Activated effector memory CD4-positive, alpha-beta T cell treated with anti-CD3 and anti-CD28 coated beads, Interleukin-2, amount 50 U/mL, for 16 hours (primary cell): ENCODE measurements around the gene NCOR2.
"Not testable (repeated sequence)": the region's sequence is repeated elsewhere in the genome, so short reads cannot be mapped to it uniquely, and the experiment has no call there.

Source experiments
- DNase-seq: peaks from one replicate; pipeline ENCODE4 v3.0.0-alpha.2; 2020

Gene NCOR2

DNA sequence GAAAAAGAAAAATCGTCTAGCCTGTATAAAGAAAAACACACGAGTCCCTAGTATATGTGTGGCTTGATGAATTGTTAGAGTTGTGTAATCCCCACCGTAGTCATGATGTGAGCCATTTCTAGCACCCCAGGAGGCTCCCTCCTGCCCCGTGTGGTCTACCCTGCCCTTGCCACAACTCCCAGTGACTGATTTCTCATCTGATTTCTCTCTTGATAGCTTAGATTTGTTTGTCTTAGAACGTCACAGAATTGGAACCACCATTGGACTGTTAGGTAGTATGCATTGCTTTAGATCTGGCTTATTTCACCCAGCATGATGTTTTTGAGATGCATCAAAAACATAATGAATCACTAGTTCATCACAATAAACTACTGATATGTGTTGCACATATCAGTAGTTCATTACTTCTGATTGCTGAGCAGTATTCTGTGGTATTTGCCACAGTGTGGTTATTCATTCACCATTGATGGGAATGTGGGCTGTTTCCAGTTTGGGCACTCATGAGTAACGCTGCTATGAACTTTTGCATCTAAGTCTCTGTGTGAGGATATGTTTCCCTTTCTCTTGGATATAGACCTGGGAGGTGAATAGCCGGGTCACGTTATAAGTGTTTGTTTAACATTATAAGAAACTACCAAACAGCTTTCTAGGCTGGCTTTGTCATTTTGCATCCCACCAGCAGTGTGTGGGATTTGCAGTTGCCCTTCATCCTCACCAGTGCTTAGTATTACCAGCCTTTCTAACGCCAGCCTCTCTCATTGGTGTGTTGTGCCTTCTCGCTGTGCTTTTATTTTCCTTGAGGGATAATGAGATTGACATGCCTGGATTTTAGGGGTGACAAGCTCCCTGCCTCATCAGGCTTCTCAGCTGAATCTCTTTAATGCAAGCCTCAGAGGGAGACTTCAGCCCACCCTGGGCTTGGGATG lies 31.9 kb upstream of the NCOR2 start:
- DNase-seq, result no peak

DNA sequence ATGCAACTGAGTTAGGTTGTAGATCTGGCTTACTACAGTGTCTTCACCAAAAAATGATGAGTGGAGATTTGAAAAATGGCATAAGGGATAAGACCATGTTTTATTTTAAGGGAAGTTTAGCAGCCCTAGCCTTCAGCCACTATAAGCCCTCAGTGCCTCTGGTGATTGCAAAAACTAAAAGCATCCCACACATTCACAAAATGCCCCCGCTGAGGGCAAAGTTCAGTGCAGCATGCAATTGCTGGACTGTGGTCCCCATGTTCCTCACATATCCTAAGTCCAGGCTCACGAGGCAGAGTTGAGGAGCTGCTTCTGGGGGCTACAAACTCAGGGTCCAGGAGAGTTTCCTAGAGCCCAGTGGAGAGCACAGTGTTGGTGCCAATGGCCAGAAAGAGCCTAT lies 29.6 kb upstream of the NCOR2 start:
- no peak for DNase-seq

DNA sequence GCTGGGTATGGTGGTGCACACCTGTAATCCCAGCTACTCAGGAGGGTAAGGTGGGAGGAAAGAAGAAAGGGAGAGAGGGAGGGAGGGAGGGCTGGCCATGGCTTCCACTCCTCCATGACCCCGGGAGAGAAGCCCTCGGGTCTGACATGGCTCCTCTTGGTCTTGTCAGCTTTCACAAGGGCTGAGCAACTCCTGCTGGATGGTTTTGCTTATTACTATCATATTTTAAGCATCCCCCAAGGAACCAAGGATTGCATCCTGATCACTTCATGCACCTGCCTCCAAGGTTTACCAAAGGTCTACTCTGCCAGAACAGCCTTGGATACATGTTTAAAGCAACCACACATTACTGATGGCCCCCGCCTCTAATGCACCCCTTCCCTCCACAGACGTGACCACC lies 28.0 kb upstream of the NCOR2 start:
- DNase-seq, result no peak

DNA sequence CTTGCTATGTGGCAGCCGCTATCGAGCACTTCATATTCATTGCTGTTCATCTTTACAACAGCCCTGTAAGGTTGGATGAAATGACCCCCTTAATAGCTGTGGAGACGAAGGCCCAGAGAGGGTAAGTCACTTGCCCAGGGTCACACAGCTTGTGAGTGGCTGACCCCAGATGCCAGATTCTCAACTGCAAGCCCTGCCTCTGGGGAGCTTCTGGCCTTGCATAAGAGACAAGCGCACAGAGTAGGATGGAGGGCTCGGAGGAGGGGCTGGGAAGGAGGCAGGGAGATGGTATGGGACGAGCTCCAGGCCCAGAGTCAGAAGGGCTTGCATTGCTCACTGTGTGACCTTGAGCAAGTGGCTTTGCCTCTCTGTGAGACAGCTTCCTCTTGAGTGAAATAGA lies 27.4 kb upstream of the NCOR2 start:
- DNase-seq, result no peak

DNA sequence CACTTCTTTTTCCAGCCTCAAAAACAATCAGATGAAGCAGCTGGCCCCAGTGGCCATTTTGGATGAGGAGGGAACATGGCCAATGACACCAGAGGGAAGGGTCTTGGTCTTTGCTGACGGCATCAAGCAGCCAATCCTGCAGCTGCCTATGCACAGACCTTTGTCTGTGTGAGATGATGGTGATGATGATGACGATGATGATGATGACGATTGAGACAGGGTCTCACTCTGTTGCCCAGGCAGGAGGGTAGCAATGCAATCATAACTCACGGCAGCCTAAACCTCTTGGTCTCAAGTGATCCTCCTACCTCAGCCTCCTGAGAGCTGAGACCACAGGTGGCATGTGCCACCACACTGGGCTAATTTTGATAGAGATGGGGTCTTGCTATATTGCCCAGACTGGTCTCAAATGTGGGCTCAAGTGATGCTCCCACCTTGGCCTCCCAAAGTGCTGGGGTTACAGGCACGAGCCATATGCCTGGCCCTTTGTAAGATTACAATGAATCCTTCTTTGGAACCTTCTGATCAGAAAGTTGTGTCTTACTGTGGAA lies 26.5 kb upstream of the NCOR2 start:
- DNase-seq, result no peak

DNA sequence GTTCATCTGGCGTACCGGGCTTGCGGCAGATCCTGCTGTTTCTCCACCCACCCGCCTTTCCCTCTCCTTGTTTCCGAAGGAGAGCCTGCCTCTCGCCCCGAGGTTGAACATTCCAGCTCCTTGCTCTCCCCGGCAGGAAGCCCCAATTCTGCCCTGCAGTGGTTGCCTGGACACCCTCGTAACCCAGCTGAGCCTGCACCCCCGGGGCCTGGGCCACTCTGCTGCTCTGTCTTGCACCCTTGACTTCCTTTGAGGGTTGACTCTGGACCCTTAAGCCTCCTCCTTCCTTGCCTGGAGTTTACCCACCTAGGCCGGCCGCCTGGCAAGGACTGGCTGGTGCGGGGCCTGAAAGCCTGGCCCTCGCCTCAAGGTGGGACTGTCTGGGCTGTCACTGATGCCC lies 25.8 kb upstream of the NCOR2 start:
- no peak for DNase-seq

DNA sequence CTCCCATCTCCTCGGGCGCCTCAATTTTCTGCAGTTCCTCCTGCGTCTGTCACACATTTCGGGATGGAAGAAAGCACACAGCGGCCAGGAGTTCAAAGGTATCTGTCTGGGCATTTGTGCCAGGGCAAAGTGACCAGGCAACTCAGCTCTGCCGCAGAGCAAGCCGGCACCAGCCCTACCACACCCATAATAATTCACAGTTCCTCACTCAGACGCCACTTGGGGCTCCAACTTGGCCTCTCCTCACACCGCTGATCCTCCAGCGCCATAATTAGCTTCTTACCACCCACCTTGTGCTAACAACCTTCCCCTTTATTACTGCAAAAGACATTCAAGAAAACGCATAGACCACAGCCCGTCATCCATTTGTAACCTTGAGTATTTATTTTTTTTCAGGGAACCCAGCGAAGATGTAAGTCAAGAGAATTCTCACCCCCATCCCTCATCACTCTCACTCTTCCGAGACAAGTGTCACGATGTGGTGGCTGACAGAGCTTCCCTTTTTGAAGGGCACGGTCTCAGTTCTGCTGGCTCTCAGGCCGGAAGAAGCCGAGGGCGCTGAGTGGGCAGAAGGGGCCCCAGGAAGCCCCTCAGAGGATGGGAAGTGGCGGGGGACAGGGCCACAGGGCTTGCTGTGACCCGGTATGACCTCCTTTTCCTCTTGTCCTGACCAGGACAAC lies 25.2 kb upstream of the NCOR2 start:
- no peak for DNase-seq

DNA sequence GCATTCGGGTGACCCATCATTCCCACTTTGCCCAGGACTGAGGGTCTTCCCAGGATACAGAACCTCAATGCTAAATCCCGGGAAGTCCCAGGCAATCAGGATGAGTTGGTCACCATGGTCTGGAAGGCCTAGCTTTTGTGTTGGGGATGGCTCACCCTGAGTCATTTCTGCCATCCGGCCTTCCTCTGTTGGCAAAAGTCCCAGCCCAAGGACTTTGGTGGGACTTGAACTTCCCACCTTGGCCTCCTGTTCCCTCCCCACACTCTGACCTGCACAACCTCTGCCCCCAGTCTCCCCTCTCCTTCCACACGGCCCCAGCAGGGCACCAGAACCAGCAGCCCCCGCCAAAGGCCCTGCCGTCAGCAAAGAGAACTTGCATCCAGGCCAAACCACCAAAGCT lies 24.6 kb upstream of the NCOR2 start:
- no peak for DNase-seq

DNA sequence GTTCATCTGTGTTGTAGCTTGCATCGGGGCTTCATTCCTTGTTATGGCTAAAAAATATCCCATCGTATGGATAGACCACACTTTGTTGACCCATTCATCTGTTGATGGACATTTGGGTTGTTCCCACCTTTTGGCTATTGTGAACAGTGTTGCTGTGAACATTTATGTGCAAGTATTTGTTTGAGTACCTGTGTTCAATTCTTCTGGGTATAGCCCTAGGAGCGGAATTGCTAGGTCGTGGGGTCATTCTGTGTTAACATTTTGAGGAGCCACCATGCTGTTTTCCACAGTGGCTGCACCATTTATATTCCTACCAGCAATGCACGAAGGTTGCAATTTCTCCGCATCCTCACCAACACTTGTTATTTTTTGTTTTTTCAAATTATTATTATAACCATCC lies 23.0 kb upstream of the NCOR2 start:
- DNase-seq, result no peak

DNA sequence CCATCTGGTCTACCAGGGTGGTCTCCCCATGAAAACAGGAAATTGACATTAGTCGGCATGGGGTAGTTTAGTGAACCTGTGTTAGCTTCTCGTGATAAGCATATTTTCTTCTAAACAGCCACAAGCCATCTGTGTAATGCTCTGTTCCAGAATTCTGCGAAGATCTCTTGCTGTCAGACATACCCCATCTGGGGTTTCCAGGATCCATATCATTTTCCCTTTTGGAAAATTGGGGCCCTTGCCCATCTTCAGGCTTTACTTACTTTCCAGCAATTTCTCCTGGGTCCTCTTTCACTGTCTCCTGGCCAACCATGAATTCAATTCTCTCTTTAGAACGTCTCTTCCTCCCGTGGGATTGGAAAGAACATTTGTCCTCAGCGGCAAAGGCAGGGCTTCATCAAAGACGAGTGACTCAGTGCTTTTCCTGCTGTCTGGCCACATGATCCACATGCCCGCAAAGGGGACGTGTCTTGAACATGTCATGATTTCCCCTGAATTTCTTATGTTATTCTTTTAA lies 21.4 kb upstream of the NCOR2 start:
- peak; percentile 75 for DNase-seq

DNA sequence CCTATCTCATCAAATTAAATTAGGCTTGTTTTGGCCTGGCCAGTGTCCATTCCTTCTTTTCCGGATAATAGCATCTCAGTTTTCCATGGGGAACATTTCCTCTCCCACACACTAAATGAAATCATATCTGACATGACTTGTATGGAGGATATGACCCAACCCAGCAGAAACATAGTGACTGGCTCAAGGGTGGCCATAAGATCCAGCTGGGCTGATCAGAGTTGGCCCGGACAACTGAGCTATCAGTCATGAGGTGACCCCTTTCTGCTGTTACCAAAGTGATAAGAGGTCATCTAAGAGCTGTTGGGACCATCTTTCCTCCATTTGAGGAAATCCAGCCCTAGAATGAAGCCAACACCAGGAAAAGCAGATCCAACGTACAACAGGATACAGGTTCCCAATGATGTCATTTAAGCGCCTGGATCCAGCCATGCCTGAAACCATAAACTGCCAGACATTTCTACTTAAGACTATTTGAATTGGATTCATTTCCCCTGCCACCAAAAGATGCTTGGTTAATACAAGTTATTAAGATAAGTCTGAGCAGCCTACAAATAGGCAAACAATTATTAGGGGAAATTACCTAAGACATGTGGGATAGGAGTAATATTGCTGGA lies 20.7 kb upstream of the NCOR2 start:
- no peak for DNase-seq

DNA sequence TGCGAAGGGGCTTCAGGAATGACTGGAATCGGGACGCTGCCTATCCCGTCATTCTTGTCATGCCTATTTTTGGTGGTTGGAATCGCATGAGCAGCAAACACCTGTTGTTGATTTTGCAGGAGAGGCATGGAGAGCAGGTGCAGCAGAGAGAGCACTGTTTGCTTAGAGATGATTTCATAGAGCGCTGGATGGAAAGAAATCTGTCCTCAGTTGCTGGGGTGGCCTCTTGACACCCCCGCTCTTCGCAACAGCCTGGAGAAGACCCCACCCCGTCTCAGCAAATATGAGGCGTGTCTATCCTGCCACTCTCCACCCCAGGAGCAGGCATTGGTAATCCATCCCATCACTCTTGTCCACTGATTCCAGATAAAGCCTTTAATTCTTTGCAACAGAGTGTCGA lies 19.3 kb upstream of the NCOR2 start:
- DNase-seq, result no peak

DNA sequence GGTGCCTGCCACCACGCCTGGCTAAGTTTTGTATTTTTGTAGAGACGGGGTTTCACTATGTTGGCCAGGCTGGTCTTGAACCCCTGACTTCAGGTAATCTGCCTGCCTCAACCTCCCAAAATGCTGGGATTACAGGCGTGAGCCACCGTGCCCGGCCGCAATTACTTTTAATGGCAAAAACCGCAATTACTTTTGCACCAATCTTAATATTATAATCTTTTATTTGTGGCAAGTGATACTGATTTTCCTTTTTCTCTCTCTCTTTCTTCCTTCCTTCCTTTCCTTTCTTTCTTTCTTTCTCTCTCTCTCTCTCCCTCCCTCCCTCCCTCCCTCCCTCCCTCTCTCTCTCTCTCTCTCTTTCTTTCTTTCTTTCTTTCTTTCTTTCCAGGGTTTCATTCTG lies 17.1 kb upstream of the NCOR2 start:
- not testable (repeated sequence) for DNase-seq

DNA sequence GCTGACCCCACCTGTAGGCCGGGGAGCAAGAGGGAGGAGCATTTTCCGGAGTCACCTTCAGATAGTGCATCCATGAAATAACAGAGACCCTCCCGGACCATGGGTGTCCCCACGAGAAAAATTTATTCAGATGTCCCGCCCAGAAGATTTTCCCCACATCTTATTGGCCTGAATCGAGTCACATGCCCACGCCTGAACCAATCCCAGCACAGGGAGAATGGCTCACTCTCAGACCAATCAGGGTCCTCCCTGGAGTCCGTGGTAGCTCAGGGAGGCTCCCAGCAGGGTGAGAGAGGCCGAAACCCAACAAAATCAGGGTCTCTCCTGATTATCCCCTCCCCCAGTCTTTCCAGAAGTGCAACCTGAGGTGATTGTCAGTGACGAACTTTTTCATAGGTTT lies 16.4 kb upstream of the NCOR2 start:
- DNase-seq, result no peak

DNA sequence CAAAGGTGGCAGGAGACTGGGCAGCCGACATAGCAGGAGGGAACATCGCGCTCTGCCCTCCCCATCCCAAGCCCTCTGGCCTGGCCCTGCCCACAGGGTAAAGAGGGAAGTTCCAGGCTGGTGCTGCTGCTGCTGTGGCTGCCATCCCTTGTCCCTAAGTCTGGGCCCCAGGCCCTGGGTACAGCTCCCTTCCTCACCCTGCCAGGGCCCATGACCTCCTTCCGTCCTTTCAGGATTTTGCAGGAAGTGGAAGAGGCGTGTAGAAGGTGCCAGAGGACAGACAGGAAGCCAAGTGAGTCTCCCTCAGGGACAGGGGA lies 14.7 kb upstream of the NCOR2 start:
- no peak for DNase-seq

DNA sequence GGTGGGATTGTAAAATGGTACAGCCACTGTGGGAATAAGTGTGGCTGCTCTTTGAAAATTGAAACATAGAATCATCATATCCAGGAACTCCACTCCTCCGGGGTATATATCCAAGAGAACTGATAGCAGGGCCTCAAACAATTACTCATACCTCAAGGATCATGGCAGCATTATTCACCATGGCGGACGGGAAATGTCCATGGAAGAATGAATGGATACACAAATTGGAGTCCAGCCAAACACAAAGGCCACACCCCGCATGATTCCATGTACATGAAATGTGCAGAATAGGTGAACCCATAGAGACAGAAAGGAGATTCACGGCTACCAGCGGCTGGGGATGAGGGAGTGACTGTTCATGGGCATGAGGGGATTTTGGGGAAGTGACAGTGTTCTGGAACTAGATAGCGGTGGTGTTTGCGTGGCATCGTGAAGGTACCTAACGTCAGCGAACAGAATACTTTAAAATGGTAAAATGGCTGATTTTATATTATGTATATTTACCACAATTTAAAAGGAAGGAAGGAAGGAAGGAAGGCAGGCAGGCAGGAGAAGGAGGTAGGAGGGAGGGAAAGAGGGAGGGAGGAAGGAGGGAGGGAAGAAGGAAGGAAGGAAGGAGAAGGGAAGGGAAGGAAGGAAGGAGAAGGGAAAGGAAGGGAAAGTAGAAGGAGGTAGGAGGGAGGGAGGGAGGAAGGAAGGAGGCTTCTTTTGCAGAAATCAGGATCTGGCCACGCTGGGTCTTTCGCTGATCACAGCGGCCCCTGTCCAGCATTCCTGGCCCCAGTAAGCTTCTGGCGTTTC lies 14.1 kb upstream of the NCOR2 start:
- DNase-seq, result no peak

DNA sequence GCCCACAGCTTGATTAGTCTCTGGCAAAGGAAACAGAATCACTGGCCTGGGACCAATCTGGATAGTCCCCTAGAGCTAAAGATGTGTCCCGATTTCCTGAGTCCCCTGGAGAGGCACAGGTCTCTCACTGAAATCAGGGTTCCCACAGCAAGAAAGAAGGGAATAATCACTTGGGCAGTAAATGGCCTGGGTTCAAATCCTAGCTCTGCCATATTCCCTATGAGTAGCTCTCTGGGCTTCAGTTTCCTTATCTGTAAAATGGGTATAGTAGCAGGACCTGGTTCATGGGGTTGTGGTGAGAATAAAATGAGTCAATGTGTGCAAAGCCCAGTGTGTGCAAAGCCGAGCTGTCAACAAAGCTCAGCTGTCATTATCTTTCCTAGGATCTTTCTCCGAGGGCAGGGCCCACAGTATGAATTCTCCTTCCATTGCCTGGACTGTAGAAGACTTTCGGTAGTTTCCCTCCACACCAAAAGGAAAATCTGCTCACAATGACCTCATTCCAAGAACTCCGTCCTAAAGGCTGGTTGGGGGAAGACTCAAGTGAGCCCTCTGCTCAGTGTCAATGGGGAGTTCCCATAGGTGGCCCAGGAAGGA lies 12.6 kb upstream of the NCOR2 start:
- no peak for DNase-seq

DNA sequence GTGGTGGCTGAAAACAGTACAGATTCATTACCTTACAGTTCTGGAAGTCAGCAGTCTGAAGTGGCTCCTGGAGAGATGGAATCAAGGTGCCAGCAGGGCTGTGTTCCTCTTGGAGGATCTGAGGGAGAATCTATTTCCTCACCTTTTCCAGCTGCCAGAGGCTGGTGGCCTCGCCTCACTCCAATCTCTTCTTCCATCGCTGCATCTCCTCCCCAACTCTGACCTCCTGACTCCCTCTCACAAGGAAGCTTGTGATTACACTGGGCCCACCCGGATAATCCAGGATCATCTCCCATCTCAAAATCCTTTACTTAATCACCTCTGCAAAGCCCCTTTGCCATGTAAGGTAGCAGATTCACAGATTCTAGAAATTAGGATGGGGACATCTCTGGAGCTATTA lies 11.4 kb upstream of the NCOR2 start:
- DNase-seq, result no peak

DNA sequence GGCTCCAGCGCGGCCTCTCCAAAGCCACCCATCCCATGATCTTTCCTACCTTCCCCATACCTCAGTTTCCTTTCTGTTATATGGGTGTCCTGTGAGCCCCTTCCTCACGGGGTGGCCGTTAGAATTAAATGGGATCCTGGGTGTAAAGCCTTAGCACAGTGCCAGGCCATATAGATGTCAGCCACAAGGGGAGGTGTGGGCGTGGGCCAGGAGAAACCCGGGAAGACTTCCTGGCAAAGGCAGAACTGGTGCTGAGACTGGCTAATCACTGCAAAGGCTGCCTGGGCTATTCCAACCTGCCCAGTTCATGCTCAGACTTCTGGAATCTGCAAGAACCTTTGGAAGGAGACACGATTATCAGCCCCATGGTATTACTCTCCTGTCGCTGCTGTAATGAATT lies 11.0 kb upstream of the NCOR2 start:
- no peak for DNase-seq

DNA sequence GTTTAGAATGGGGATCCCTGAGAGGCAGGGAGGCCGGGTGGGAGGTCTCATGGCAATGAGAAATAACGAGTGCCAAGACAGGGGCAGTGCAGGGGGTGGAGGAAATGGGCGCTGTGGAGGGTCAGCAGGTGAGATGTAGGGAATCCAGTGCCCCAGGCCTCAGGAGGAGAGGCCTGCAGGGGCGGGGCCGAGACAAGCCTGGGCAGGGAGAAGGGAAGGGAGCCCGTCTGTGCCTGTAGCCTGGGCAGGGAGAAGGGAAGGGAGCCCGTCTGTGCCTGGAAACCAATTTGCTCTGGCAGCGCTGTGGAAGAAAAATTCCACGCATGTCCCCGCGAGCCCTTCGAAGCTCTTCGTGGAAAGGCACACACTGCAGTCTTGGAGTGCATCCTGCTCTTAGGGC lies 10.6 kb upstream of the NCOR2 start:
- no peak for DNase-seq

DNA sequence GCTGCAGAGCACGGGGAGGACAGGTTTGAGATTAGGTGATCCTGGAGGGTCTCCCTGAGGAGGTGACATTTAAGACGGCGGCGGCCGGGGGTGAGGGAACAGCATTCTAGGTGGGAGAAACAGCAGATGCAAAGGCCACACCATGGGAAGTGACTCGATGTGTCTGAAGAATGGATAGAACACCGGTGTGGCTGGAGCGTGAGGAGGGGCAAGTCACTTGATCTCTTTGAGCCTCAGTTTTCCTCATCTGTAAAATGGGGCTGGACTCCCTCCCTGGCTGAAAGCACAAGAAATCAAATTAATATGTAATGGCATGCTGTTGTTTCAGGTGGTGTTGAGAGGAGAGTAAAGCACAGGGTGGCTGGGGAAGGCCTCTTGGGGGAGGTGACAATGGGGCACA lies 10.0 kb upstream of the NCOR2 start:
- DNase-seq, result no peak

DNA sequence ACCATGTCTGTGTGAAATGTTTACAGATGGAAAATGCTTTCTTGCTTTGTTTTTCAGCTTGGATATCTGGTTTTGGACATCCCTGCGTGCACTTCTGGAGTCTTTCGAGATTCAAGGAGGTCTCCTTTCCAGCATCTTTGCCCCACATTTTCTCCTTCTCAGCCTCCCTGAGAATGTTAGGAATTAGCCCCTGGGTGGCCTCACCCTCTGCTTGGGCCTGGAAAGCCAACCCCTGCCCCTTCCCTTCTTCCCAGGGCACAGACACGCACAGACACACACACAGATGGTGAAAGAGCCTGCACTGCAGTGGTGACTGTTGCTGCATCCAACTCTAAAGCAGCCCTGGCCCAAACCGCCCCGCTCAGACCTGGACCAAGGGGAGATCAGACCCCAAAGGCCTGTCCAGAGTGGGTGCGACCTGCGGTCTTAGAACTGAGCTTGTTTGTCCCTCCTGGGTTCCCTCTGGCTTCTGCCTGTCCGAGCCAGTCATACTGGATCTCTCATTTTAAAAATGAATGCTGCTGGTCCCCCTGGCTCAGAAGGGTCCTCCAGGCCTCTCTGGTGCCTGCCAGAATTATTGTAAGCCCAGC lies 8.7 kb upstream of the NCOR2 start:
- no peak for DNase-seq
